GM03348 (cell line): ENCODE measurements around the gene TEX261.

Experiments used
- DNase-seq: peaks from one replicate; pipeline ENCODE4 v3.0.0; 2012; ENCODE audit warnings: low spot score

Gene TEX261

DNA sequence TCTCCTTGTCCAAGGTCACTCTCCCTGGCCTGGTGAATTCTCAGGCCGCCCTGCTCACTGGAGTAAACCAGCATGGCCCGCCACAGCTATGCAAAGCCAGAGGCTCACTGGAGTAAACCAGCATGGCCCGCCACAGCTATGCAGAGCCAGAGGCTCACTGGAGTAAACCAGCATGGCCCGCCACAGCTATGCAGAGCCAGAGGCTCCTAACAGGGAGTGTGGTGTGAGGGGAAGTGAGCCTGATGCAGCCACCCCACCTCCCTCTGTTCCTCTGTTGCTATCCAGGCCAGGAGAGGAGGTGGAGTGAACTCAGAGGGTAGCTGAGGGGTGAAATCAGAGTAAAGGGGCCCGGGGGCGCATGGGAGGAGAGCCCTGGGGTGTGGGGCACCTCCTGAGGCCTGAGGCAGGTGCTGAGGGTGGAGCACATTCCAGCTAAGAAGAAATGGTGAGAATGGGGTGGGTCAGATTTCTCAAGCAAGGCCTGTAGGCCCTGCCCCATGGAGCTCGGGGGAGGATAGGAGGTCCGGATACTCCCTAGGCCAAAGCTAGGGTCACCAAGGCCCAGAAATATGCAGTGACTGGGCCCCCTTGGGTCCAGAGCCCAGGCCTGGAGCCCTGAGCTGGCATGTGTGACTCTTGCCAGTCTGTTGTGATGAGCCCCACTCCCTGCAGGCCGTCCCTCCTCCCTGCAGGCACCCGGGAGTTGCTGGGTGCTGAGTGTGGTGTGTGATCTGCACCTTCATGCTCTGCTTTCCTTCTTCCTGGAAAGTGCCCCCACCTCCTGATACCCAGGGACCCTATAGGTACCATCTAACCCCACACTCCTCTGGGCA lies 57.5 kb downstream of the TEX261 start:
- DNase-seq: no peak

DNA sequence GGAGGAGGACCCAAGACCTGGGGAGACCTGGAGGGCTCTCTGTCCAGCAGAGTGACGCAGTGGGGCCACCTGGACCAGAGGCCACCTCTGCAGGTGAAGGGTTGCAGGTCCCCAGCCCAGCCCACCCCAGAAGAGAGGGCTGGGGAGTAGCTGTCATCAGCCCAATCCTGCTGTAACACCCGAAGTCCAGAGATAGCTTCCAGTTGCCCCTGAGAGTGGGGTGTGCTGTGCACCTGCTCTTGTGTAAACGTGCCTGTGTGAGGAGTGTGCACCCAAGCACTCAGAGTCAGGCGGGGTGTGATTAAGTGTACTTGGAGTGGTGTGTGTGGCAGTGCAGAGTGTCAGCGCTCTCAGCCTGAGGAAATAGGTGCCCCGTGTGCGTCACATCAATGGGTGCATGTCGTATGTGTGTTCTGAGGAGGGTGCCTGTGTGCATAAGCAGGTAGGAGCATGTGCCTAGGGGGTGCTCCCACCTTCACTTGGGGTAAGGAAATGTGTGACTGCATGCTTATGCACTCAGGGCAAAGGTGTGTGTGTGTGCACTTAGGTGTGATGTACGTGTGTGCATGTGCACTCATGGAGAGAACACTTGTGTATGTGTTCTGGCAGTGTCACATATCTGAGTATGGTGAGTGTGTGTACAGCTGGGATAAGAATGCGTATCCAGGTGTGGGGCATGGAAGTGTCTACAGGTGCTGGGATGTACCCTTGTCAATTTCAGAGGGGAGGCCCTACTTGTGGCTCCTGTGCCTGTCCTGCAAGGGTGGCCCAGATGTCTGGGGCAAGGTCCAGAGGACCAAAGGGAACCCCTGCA lies 58.3 kb downstream of the TEX261 start:
- no peak for DNase-seq
